ENCODE data around the gene RHBDL1.
A peak's percentile ranks its signal among the peaks of the same experiment; 100 is the strongest.

Gene RHBDL1

GRCh38 chr16:631808-632358 lies 43.6 kb upstream of the RHBDL1 start (continued):
- TF ChIP-seq ZSCAN4 (tag by site-specific recombination; IDR thresholded peaks at IDR 0.05): no peak

- H3K36me3 ChIP-seq (ENCODE audit: control insufficient read depth in 2 of 2, insufficient read depth in 1 of 2, low read length in 2 of 2): peaks cover 0 to 20% of the 10 kb centered on the region in 2 experiments; a peak in 1 of 3 replicates
- H3K9me3 ChIP-seq (ENCODE audit: control insufficient read depth, insufficient read depth, low read depth, low read length): no peaks in the 10 kb centered on the region
- TF ChIP-seq ZNF600 (tag by site-specific recombination; IDR thresholded peaks at IDR 0.05) (peak; percentile 75; the same call in 1 of the 2 replicates), CTCF (tag by site-specific recombination; IDR thresholded peaks at IDR 0.05) (no peak), ZFP69B (tag by site-specific recombination; IDR thresholded peaks at IDR 0.05) (no peak)
- no peak overlapping the region for H3K4me3 ChIP-seq (ENCODE audit: low read depth, low read length)
- H3K27ac ChIP-seq (ENCODE audit: extremely low read depth, low read depth, low read length): no peak overlapping the region
- ChIA-PET CTCF (no interaction called here), POLR2A (interaction anchor here (1.3 kb wide), 1 partner anchor 8 kb away, joined by 3 read pairs; no protein-coding TSS in a partner anchor)
- peaks cover 4% of the 10 kb centered on the region; the same call in 1 of the 2 replicates for H3K4me1 ChIP-seq (ENCODE audit: control insufficient read depth, insufficient read depth, low read length)
Measured at GRCh38 chr16:632486-633335, 42.8 kb upstream of the RHBDL1 start.

GRCh38 chr16:633336-634050 lies 42.0 kb upstream of the RHBDL1 start:
- Histone ChIP-seq H3K36me3 (ENCODE audit: control insufficient read depth in 2 of 2, insufficient read depth in 1 of 2, low read length in 2 of 2) (peaks cover 0 to 20% of the 10 kb centered on the region in 2 experiments; a peak in 1 of 3 replicates), H3K4me3 (ENCODE audit: low read depth, low read length) (no peak overlapping the region), H3K27ac (ENCODE audit: extremely low read depth, low read depth, low read length) (no peak overlapping the region), H3K4me1 (ENCODE audit: control insufficient read depth, insufficient read depth, low read length) (peaks cover 4% of the 10 kb centered on the region; the same call in 1 of the 2 replicates), H3K9me3 (ENCODE audit: control insufficient read depth, insufficient read depth, low read depth, low read length) (no peaks in the 10 kb centered on the region)
- no peak for TF ChIP-seq ZNF350 (tag by site-specific recombination; IDR thresholded peaks at IDR 0.05)
- TF ChIP-seq ZBTB6 (tag by site-specific recombination; IDR thresholded peaks at IDR 0.05): peak; percentile 65
- no peak for TF ChIP-seq ZBTB10 (tag by site-specific recombination; IDR thresholded peaks at IDR 0.05)
- no peak for TF ChIP-seq ZNF2 (tag by site-specific recombination; IDR thresholded peaks at IDR 0.05)
- ChIA-PET CTCF (no interaction called here), POLR2A (interaction anchor here (1.3 kb wide), 1 partner anchor 9 kb away, joined by 3 read pairs; no protein-coding TSS in a partner anchor)
